Neutrophil (primary cell): ENCODE data around the gene CYBA.

Experiments
- H3K27ac ChIP-seq: fragments of 200-600 bp; sonication (generic); 2 replicates; pipeline ENCODE4 v1.5.1; 2016; ENCODE audit warnings: mild to moderate bottlenecking, moderate library complexity
- H3K27me3 ChIP-seq: fragments of 200-600 bp; sonication (generic); 2 replicates; pipeline ENCODE4 v1.6.0; 2016; ENCODE audit warnings: mild to moderate bottlenecking
- H3K36me3 ChIP-seq: fragments of 200-600 bp; sonication (generic); 2 replicates; pipeline ENCODE4 v1.5.1; 2017
- H3K4me1 ChIP-seq, 2 experiments: fragments of 200-600 bp in 1 of 2; sonication (generic) in 1 of 2; 1 replicate in 1 of 2; 2 replicates in 1 of 2; pipeline versions ENCODE4 v1.5.1 to v1.6.1; 2013 to 2016; ENCODE audit warnings: low read depth in 1 of 2, low read length in 1 of 2, mild to moderate bottlenecking in 1 of 2, moderate library complexity in 1 of 2; ENCODE audit not compliant: control insufficient read depth in 1 of 2, insufficient read depth in 1 of 2
- H3K4me3 ChIP-seq, 2 experiments: fragments of 200-600 bp in 1 of 2; sonication (generic) in 1 of 2; 1 replicate in 1 of 2; 2 replicates in 1 of 2; pipeline ENCODE4 v1.5.1; 2013 to 2016; ENCODE audit warnings: low read depth in 1 of 2, low read length in 1 of 2, mild to moderate bottlenecking in 1 of 2, moderate library complexity in 1 of 2
- H3K9me3 ChIP-seq: fragments of 200-600 bp; sonication (generic); 2 replicates; pipeline ENCODE4 v1.5.1; 2016
- TF ChIP-seq, protein P1 (sequence below): fragments of 200-600 bp; sonication (generic); IDR thresholded peaks from 2 replicates; pipeline ENCODE4 v1.5.1; 2016; ENCODE audit warnings: antibody characterized with exemption

The CYBA gene

DNA sequence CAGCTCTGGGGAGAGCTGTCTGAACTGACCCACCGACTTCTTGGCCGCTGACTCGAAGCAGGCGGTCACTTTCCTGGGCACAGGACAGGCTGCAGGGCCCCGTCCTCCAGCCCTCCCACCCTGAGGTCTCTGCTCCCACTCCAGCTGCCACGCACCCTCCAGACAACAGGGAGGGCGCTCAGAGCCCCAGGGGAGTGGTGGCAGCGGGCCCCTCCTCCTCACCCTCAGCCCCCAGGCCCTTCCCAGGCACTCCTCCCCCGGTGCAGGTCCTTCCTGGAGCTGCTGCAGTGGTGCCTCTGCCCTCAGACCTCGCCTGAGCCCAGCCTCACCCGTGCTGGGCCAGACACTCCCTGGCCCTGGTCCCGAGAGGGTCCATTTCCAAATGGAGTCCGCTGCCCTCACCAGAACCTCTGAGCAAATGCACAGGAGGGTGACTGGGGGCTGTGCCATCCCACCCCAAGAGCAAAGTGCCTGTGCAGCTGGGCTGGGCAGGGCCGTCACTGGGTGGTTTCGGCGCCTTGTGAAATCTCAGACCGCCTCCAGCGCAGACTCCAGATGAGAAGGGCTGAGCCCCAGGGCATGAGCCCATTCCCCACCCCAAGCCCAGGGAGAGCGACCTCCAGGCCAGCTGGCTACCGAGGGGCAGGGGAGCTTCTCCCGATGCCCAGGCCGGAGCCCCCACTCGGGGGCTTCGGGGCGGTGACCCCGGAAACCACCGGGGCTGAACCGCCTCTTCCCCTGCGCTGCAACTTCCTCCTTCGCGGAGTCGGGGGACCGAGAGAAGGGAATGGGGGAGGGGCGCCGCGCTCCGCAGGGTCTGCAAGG, 717 bp downstream of the CYBA start:
- TF ChIP-seq, protein P1, sequence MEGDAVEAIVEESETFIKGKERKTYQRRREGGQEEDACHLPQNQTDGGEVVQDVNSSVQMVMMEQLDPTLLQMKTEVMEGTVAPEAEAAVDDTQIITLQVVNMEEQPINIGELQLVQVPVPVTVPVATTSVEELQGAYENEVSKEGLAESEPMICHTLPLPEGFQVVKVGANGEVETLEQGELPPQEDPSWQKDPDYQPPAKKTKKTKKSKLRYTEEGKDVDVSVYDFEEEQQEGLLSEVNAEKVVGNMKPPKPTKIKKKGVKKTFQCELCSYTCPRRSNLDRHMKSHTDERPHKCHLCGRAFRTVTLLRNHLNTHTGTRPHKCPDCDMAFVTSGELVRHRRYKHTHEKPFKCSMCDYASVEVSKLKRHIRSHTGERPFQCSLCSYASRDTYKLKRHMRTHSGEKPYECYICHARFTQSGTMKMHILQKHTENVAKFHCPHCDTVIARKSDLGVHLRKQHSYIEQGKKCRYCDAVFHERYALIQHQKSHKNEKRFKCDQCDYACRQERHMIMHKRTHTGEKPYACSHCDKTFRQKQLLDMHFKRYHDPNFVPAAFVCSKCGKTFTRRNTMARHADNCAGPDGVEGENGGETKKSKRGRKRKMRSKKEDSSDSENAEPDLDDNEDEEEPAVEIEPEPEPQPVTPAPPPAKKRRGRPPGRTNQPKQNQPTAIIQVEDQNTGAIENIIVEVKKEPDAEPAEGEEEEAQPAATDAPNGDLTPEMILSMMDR: no peak
- H3K36me3 ChIP-seq: peaks cover 40% of the 10 kb centered on the region
- no peaks in the 10 kb centered on the region for H3K9me3 ChIP-seq
- H3K4me3 ChIP-seq: peak overlapping the region; percentile 78 to 93
- H3K27ac ChIP-seq: peak overlapping the region; percentile 95
- peaks cover 43 to 55% of the 10 kb centered on the region in 2 experiments for H3K4me1 ChIP-seq
- H3K27me3 ChIP-seq: no peaks in the 10 kb centered on the region

DNA sequence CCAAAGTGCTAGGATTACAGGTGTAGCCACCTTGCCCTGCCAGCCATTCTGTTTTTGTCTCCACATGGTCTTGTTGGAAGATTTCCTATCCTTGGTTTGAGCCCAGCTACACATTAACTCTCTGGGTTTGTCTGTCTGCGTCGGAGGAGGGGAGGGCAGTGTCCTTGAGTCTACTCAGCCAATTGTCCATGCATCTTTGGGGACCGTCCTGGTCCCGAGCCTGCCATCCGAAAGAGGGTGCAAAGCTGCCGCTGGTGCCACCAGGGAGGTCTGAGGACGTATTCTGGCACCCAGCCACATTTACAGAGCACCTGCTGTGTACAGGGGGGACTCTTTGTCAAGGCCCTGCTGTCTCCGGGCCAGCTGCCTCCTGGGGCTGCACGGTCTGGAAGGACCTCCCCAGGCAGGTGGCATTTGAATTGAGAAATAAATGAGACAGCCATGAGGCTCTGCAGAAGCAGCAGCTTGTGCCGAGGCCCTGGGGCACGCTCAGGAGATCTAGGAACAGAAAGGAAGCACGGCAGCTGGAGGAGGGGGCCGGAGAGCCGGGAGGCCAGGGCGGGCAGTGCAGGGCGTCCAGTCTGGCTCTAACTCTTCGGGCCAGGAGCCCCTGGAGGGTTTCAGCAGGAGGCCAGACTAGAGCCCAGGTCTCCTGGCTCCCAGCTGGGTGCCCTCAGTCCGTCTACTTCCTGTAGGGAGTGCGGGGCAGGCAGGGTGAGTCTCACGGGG, 1.5 kb downstream of the CYBA start:
- TF ChIP-seq, protein P1: no peak
- Histone ChIP-seq H3K4me1 (peaks cover 43 to 55% of the 10 kb centered on the region in 2 experiments), H3K27ac (peak overlapping the region; percentile 95), H3K27me3 (no peaks in the 10 kb centered on the region), H3K36me3 (peaks cover 47% of the 10 kb centered on the region), H3K4me3 (peak overlapping the region; percentile 78 to 93), H3K9me3 (no peaks in the 10 kb centered on the region)

DNA sequence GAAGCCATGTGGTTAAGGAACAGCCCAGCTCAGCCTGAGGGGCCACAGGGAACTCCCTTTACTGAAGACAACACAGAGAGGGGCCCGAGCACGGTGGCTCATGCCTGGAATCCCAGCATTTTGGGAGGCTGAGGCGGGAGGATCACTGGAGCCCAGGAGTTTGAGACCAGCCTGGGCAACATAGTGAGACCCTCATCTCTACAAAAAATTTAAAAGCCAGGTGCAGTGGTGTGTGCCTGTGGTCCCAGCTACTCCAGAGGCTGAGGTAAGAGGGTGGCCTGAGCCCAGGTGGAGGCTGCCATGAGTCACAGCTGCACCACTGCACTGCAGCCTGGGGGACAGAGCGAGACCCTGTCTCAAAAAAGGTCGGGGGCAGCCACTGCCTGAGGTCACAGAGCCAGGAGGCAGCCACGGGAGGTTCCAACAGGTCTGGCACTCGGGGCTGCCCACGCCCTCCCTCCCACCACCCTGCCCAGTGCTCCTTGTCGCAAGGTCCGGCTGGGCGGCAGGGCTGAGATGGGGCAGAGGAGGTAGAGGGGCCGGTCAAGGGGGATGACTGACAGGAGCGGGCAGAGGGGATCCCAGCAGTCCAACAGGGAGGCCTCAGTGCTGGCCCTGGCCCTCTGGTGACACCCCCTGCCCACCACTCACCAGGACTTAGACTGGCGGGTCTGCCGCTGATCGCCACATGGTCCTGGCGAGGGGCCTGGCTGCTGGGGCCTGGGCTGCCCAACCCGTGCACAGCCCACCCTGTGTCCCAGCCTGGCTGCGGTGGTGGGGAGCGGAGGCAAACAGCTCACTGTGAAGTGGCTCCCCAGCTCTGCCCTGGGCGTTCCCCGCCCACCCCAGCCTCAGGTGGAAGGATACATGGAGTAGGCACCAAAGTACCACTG, 3.4 kb downstream of the CYBA start:
- Histone ChIP-seq H3K27me3 (no peaks in the 10 kb centered on the region), H3K36me3 (peaks cover 67% of the 10 kb centered on the region), H3K4me1 (peaks cover 41 to 55% of the 10 kb centered on the region in 2 experiments), H3K27ac (peak overlapping the region; percentile 95), H3K4me3 (peak overlapping the region; percentile 78 to 93), H3K9me3 (no peaks in the 10 kb centered on the region)
- TF ChIP-seq, protein P1: no peak

DNA sequence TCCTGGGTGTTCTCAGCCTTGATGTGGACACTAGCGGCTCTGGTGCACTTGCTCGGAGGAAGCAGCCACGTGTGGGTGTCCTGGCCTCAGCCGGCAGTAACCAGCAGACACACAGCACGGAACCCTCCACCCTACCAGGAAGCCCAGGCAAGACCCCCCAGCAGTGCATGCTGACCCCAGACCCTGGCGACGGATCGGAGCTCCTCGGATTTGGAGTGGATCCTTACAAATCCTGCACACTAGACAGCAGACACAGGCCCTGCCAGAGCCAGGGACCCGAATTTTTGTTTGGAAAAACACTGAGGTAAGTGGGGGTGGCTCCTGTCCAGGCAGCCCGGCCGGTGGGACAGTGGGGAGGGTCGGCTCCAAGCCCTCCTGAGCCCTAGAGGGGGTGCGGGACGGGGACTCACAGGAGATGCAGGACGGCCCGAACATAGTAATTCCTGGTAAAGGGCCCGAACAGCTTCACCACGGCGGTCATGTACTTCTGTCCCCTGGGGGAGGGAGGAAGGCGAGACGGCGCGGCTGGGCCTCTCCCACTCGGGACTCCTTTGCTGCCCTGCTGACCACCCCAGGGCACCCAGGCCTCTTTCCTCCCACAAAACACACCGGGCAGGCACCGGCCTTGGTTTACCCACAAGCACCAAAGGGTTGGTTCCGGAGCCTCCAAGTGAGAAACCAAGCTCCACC, 4.4 kb downstream of the CYBA start:
- Histone ChIP-seq H3K27me3 (no peaks in the 10 kb centered on the region), H3K36me3 (peaks cover 74% of the 10 kb centered on the region), H3K4me1 (peaks cover 31 to 49% of the 10 kb centered on the region in 2 experiments), H3K4me3 (no peak overlapping the region), H3K27ac (peak overlapping the region; percentile 95), H3K9me3 (no peaks in the 10 kb centered on the region)
- TF ChIP-seq, protein P1: no peak

DNA sequence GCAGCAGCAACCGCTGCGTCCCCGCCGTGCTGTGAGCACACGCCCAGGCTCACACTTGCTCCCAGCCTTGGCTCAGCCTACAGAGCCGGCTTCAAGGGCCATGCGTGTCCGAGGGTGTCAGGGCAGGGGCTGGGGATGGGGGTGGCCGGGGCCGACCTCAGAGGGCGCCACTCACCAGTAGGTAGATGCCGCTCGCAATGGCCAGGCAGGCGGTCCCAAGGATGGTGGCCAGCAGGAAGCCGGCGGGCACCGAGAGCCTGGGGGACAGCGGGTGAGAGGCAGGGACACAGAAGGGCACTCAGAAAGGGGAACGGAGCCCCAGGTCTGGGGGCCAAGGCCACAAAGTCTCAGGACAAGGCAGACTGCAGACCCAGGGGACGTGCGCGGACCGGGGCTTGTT, 4.9 kb downstream of the CYBA start:
- TF ChIP-seq, protein P1: no peak
- peaks cover 2% of the 10 kb centered on the region for H3K27me3 ChIP-seq
- peaks cover 74% of the 10 kb centered on the region for H3K36me3 ChIP-seq
- H3K27ac ChIP-seq: peak overlapping the region; percentile 95
- H3K4me3 ChIP-seq: no peak overlapping the region
- peaks cover 30 to 44% of the 10 kb centered on the region in 2 experiments for H3K4me1 ChIP-seq
- H3K9me3 ChIP-seq: no peaks in the 10 kb centered on the region
